ENCODE results near the gene LSAMP.

LSAMP gene

GRCh38 chr3:116429479-116430269 lies 15.6 kb downstream of the LSAMP start:
- no peak for DNase-seq

- no peak for DNase-seq
Observed at GRCh38 chr3:116426036-116426435, 19.3 kb downstream of the LSAMP start.

GRCh38 chr3:116425126-116425525 lies 20.2 kb downstream of the LSAMP start:
- no peak for DNase-seq

- DNase-seq: no peak
Observed at GRCh38 chr3:116423945-116424344, 21.3 kb downstream of the LSAMP start.

GRCh38 chr3:116423374-116423773 lies 21.9 kb downstream of the LSAMP start:
- DNase-seq: no peak

- no peak for DNase-seq
Observed at GRCh38 chr3:116417151-116417550, 28.1 kb downstream of the LSAMP start.

- DNase-seq: no peak
Observed at GRCh38 chr3:116413319-116413718, 32.0 kb downstream of the LSAMP start.

- no peak for DNase-seq
Observed at GRCh38 chr3:116408473-116408872, 36.8 kb downstream of the LSAMP start.

GRCh38 chr3:116405231-116405630 lies 40.1 kb downstream of the LSAMP start:
- no peak for DNase-seq

GRCh38 chr3:116399701-116400226 lies 45.5 kb downstream of the LSAMP start:
- no peak for DNase-seq

- DNase-seq: no peak
Observed at GRCh38 chr3:116394365-116394764, 50.9 kb downstream of the LSAMP start.

- no peak for DNase-seq
Observed at GRCh38 chr3:116393199-116393598, 52.1 kb downstream of the LSAMP start.

GRCh38 chr3:116392291-116392690 lies 53.0 kb downstream of the LSAMP start:
- DNase-seq: no peak

GRCh38 chr3:116391296-116392201 lies 53.7 kb downstream of the LSAMP start:
- DNase-seq: no peak

- DNase-seq: no peak
Observed at GRCh38 chr3:116390318-116390717, 55.0 kb downstream of the LSAMP start.

- no peak for DNase-seq
Observed at GRCh38 chr3:116388867-116389385, 56.4 kb downstream of the LSAMP start.

- no peak for DNase-seq
Observed at GRCh38 chr3:116386168-116386567, 59.1 kb downstream of the LSAMP start.

GRCh38 chr3:116384717-116385116 lies 60.6 kb downstream of the LSAMP start:
- DNase-seq: no peak

- no peak for DNase-seq
Observed at GRCh38 chr3:116378077-116378476, 67.2 kb downstream of the LSAMP start.

GRCh38 chr3:116374901-116375300 lies 70.4 kb downstream of the LSAMP start:
- DNase-seq: no peak

- DNase-seq: no peak
Observed at GRCh38 chr3:116367761-116368395, 77.4 kb downstream of the LSAMP start.

- no peak for DNase-seq
Observed at GRCh38 chr3:116356056-116356455, 89.2 kb downstream of the LSAMP start.

- DNase-seq: no peak
Observed at GRCh38 chr3:116354382-116354781, 90.9 kb downstream of the LSAMP start.
